Mesenteric fat pad (tissue), 1 donor: ENCODE results near the gene GCSAM. TPM values are rescaled to one million over a fixed set of nuclear protein-coding genes. Genes with fewer than 3 reads are reported as not detected.

Source experiments
- DNase-seq: peaks from one replicate; pipeline ENCODE4 v3.0.0-alpha.2; 2020; ENCODE audit warnings: low spot score
- total RNA-seq: library from RNA; stranded (reverse); fragmentation: NEBNext Ultra II Directional; extraction: Animal tissue kit (Norgen Biotek cat#: 25700); gene quantifications from one replicate; pipeline ENCODE4 v1.2.1, GENCODE V29; 2021
- donor health status: DM: yes; HTN: yes; CAD: no.

The GCSAM gene
- total RNA-seq, 1 donor from 2014 or later = not detected

DNA sequence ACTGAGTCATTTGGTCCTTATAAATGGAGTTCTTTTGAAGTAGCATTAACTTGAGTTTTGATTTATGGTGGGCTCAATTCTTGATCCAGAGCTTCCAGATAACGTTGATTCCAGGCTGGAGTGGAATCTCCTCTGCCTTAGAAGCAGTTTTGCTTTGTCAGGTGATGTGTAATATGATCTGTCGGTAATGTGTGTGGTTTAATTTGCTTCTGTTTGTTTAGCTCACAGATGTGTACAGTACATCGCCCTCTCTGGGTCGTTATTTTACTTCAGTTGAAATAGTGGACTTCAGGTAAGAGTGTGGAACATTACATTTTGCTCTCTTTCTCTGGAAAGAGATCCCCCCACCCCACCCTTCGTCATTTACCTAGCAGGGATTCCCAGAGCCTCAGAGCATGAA, 23.7 kb downstream of the GCSAM start:
- no peak for DNase-seq

DNA sequence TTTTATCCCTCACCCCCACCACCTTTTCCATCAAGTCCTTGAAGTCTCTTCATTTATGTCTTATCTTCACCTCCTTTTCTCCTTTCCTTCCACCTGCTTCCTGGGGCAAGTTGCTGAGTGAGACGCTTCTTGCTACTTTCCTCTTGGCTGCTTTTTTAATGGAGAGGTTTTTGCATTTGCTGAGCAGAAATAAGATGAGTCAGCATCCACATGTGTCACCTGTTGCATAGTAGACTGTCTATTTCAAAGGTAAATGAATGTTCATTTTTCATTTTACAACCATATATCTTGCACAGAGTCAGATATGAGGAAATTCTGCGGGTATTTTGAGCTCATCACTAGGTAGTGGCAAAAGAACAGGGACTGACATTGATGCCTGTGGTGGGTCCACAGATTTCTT, 28.3 kb downstream of the GCSAM start:
- no peak for DNase-seq

DNA sequence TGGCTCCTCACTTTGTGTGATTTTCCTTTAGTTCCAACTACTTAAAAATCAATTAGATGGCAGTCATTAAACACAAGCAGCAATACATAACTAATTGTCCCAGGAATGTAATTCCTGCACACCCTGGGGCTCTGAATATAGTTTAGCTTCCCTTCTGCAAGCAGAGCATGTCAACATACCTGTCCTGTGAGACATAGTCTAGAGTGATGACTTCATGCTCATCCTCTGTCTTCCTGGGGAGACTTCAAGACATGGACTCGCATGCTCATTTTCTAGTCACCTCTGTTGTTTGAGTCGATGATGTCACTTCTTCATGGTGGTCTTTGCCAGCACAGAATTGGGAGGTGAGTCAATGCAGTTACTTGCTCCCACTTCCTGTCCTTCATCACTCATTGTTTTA, 31.1 kb downstream of the GCSAM start:
- DNase-seq = no peak

GRCh38 chr3:112097378-112097777, 35.7 kb downstream of the GCSAM start:
- DNase-seq = no peak

DNA sequence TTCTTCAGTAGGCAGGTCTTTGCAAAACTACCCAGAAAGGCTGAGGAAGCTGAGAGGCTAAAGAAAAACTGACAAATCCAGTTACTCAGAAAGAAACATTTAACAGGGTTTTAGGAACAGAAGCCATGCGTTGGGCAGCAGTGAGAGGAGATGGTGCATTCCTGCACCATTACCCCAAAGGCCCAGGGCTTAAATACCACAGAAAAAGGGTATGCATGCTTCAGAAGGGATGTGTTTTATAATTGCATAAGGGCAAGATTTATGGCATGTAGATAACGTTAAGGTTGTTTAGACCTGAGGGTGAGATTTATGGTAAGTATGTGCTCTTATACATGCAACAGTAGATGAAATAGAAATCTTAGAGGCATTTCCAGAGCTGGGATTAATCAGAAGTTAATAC, 36.9 kb downstream of the GCSAM start:
- DNase-seq = no peak

DNA sequence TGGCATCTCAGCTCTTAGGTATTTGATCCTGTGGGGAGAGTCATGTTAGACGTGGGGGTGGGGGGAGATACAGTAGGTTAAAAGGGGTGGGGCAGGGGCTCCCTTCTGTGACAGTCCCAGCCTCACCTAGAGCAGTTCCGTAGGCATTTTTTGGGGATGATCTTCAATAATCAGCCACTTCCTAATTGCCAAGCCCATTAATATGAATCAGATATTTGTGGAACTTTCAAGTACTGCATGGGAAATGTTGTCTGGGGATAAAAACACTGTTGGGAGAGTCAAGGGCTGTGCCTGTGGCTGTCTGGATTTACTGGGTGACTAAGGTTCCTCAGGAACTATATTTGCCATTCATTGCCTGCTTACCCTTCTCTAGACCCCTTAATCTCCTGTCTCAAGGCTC, 37.3 kb downstream of the GCSAM start:
- no peak for DNase-seq

DNA sequence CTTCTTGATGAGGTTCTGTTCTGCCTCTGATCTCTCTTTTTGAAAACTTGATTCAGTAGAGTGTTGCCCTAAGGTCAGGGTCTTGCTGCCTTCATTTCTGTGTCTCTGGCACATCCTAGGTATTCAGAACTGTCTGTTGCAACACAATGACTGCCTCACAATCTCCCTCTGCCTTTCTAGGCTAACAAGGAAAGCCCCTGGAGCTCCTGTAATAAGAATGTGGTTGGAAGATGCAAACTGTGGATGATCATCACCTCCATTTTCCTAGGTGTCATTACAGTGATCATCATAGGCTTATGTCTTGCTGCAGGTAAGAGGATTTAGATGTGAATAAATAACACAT, 39.9 kb downstream of the GCSAM start:
- no peak for DNase-seq

DNA sequence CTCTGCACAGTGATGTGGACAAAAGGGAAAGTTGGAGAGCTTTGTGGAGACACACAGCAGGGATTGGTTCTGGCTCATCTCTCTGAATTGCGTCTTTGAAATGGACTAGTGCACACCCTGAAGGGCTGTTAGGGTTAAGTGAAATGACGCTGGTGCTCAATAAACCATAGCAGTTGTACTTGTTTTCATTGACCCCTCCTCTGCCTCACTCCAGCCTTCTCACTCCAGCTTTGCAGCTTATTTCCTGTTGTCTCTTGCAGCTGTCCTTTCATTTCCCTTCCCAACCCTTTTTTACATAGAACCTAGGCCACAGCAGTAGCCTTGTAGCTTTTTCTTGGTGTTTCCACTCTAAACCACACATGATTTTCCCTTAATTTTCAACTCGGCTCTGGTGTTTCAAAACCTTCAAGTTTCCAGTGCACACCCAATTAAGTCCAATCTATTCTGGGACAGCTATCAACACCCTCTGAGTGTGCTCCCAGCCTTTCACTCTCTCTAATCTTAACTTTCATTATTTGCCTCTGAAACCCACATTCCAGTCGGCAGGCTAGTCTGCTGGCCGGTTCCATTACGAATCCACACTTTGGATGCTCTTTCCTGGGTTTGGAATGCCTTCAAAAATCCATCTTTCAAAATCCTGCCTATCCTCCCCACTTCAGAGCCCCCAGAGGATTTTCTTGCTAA, 40.4 kb downstream of the GCSAM start:
- no peak for DNase-seq

GRCh38 chr3:112090887-112091586, 42.0 kb downstream of the GCSAM start:
- no peak for DNase-seq

DNA sequence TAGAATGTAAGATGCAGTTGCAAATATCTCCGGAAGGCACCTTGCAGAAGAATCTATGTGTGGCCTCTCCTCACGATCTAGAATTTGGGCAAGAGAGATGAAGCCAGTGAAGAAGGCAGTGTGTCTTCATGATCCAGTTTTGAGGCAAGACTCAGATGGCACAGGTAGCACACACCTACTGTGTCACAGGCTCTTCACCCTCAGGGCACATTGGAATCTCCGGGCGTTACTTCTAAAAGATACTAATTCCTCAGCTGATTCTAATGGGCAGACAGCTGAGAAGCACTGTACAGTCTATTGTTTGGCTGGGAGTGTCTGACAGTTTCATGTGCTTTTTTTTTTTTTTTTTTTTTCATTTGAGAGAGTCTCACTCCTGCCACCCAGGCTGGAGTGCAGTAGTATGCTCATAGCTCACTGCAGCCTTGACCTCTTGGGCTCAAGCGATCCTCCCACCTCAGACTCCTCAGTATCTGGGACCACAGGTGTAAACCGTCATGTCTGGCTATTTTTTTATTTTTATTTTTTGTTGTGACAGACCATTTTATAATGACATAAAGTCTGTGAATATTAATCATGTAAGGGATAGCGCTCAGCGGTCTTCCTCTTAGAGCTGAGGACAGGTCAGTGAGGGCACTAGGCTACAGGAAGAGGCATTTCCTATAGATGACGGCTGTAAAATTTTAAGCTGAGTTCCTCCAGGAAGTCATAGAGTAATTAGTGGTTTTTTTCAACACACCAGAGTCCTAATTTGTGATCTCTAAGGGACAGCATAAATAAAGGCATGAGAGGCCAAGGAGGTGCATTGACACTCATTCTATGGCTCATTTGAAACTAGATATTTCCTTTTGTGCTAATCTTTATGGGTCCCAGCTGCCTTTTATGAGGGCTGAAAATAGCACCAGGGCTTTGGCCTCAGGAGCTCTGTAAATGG, 42.8 kb downstream of the GCSAM start:
- no peak for DNase-seq

GRCh38 chr3:112088944-112089343, 44.1 kb downstream of the GCSAM start:
- no peak for DNase-seq

DNA sequence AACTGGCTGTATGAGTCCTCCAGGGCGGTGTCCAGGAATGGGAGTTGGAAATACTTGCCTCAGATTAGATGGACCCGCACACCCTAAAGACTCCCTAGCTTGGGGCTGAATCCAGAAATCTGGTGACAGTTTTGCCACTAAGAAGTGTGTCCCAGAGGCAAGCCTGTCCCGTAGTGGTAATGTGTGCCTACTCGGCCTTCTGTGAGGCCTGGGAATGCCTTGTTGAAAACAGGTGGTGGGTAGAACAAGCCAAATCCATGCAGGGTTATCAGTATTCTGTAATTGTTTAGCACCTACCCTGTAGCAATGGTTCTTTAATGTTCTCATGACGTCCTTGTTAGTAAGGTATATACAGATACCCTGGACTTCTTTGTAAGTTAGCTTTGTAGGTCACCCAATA, 45.3 kb downstream of the GCSAM start:
- no peak for DNase-seq

DNA sequence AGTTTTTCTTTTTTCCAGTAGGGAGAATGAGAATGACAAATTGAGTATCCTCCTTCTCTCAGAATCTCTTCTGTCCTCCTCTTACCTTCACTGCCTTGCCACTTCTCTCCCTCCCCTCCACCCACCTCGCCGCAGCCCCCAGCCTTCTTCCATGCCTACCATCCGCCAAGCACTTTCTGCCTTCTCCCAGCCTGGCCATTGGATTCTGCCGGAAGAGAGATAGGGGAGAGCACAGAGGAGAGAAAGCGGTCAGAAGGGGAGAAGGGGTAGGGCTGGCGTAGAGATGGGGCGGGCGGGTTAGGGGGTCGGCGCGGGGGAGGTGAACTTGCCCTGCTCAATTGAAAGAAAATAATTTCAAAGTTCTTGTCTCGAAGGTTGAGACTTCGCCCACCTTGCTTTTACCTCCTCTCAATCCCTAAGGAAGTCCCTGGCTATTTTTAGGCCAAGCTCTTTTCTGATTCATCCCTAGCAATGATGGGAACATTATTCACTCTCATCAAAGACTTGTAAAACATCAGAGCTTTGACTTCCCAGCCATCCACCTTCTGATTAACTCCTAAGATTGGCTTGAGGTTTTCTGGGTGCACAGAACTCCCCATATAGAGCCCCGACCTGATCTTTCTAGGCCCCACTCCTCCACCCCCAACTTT, 46.0 kb downstream of the GCSAM start:
- no peak for DNase-seq

DNA sequence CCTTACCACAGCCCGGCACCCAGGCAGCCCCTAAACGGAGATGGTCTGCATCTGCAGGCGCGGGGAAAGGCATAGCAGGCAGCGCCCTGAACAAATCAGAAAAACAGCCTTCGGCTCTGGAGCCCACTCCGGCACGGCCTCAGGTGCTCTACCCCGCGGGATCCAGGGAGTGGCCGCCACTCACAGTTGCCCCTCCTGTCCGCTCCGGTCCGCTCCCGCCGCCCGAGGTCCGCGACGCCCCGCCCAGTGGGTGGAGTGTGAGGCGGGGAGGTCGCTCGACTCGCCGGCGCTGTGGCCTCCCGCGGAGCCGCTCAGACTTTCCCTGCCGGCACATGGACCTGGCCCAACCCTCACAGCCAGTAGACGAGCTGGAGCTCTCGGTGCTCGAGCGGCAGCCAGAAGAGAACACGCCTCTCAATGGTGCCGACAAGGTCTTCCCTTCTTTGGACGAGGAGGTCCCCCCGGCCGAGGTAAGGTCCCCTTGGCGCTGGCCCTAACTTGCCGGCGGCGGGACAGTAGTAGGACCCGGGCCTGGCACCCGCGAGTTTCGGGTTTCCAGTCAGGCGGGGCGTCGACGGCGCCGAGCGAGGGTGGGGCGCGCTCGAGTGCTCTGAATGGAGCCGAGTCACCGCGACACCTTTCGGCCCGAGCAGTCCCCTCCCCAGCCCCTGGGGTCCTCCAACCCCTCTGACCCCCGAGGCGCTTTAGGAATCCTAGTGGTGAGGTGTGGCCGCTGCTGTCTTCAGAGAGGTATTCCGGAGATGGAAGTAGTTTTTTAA, 46.8 kb downstream of the GCSAM start, which contains the start of gene C3orf52:
C3orf52 (plus strand) TSS at position 314 of the 779 bp plus-strand sequence; CDS start at position 333, 19 bp downstream.
- DNase-seq = peak; percentile 93

- no peak for DNase-seq
Measured at GRCh38 chr3:112085735-112086075, 47.3 kb downstream of the GCSAM start.

DNA sequence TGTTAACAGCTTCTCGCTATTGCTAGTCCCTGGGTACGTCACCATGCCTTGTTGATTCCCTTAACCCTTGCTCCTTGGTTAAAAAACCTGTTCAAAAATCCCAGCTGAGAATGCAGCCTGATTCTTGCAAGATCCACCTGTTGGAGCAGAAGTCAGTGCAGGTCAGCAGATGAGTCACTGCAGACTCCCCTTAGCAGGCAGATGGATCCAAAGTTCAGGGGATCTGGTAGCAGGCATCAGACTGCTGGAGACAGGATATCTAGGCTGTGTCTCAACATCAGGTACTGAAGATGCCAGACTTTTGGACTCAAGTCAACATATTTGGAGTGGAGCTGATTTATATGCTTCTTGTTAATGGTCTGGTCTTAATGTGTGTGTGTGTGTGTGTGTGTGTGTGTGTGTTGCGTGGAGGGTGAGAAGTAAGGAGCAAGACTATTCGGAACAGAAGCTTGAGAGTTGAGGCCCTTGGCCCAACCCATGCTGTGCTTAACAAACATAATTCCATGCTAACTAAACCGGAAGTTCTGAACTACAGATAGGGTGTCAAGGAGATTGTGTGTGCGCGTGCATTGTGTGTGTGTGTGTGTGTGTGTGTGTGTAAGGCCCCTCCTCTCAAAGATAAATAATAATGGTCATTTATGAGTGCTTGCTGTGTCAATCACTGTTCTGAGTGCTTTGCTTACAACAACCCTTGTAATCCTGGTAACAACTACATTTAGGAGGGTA, 47.9 kb downstream of the GCSAM start:
- DNase-seq = no peak

DNA sequence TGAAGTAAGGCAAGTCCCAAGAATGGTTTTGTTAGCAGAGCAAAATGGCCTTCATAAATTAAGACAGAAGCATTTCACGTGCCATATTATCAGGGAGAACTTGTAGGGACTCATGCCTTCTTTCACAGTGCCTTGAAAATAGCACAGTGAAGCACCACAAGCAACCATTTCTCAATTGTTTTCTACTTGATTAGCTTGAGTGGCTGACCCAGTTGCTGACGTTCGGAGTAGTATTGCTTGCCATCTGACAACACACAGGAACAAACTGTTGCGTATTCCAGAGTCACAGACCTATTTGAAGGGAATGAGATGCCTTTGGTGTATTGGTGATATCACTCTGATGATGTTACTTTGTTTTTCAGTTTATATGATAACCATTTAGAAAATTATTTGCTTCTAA, 49.8 kb downstream of the GCSAM start:
- DNase-seq = no peak

DNA sequence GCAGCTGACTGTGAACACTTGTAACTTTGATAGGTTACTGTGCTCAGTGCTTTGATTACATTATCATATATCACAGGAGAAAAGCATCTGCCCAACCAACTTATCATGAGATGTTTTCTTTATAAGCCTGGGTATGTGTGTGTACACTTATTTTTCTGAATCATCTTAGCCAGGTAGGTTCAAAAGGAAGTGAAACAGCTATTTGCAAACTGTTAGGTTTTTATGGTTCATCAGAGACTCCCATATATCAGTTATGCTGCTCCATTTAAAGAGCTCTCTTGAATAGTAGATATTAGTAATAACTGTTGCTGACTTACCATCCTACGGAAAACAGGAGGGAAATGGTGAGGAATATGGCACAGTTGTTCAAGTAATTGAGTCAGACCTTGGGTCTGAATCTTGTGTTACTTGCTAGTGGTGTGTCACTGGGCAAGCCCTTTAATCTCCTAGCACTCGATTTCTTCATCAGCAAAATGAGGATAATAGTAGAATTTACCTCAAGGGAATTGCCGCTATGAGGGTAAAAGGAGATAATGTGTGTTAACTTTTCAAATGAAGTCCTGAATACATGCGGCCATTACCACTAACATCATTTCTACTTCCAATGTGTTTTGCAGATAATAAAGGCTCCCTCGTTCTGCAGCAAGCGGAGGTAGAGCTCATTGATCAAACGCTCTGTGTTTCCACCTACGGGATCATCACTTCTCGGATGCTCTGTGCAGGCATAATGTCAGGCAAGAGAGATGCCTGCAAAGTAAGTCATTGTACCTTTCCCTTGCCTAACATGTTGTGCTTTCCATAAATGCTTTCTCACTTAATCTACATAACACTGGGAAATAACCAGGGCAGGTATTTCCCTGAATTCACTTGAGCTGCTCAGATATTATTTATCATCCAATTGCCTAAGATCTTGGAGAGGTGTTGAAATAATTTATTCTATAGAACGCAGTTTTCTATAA, 54.6 kb downstream of the GCSAM start:
- no peak for DNase-seq
